ENCODE results near the gene UIMC1. TPM values are rescaled to one million over a fixed set of nuclear protein-coding genes. Genes with fewer than 3 reads are reported as not detected.

Gene UIMC1
- total RNA-seq, 1 experiment from 2014 or later, result 36.0 TPM

- Histone ChIP-seq H3K27me3 (ENCODE audit: control insufficient read depth, insufficient read depth, low read length) (no peaks in the 10 kb centered on the region), H3K4me3 (ENCODE audit: insufficient read depth, low read depth, low read length) (no peak overlapping the region), H3K36me3 (replicated peaks; ENCODE audit: control insufficient read depth, insufficient read depth, low read length) (peaks cover 8% of the 10 kb centered on the region)
- no peak for DNase-seq
Measured at GRCh38 chr5:176955895-176956294, 50.7 kb downstream of the UIMC1 start.

GRCh38 chr5:176954050-176954449 is 52.5 kb downstream of the UIMC1 start:
- peaks cover 11% of the 10 kb centered on the region for H3K36me3 ChIP-seq (replicated peaks; ENCODE audit: control insufficient read depth, insufficient read depth, low read length)
- no peak for DNase-seq
- no peak overlapping the region for H3K4me3 ChIP-seq (ENCODE audit: insufficient read depth, low read depth, low read length)
- H3K27me3 ChIP-seq (ENCODE audit: control insufficient read depth, insufficient read depth, low read length), result no peaks in the 10 kb centered on the region

GRCh38 chr5:176952531-176953193 is 53.9 kb downstream of the UIMC1 start:
- no peaks in the 10 kb centered on the region for H3K27me3 ChIP-seq (ENCODE audit: control insufficient read depth, insufficient read depth, low read length)
- no peak for DNase-seq
- peaks cover 9% of the 10 kb centered on the region for H3K36me3 ChIP-seq (replicated peaks; ENCODE audit: control insufficient read depth, insufficient read depth, low read length)
- no peak overlapping the region for H3K4me3 ChIP-seq (ENCODE audit: insufficient read depth, low read depth, low read length)

DNA sequence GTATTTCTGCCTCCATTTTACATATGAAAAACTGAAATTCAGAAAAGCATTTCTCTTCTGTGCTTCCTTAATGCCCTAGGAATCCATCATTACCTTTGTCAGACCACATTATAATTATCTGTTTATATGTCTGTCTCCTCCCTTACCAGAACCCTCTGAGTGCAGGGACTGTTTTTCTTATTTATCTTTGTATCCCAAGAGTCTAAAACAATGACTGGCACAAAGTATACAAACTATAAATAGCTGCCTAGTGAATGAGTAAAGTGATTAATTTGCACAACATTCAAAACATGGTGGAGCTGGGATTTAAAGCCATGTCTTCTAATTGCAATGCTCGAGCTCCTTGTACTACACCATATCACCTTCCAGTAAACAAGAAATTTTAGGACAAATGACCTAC is 58.1 kb downstream of the UIMC1 start:
- H3K36me3 ChIP-seq (replicated peaks; ENCODE audit: control insufficient read depth, insufficient read depth, low read length), result peaks cover 5% of the 10 kb centered on the region
- no peaks in the 10 kb centered on the region for H3K27me3 ChIP-seq (ENCODE audit: control insufficient read depth, insufficient read depth, low read length)
- DNase-seq, result no peak
- H3K4me3 ChIP-seq (ENCODE audit: insufficient read depth, low read depth, low read length), result no peak overlapping the region

DNA sequence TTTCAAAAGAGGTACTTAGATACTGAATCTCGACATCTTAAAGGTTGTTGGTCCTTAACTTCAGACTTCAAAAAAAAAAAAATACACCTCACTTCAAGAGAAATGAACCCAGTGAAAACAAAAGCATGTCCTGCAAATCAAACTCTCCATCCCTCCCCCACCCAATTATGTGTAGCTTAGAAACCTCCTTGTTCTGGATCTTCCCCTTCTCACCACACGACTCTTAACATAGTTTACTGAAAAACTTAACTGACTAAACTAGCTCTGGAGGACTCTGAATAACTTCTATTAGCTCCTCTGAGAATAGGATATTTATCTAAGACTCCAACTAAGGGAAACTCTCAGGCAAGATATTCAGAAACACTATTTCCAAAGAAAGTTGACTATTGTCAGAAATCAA is 58.7 kb downstream of the UIMC1 start:
- H3K27me3 ChIP-seq (ENCODE audit: control insufficient read depth, insufficient read depth, low read length), result no peaks in the 10 kb centered on the region
- DNase-seq, result no peak
- no peak overlapping the region for H3K4me3 ChIP-seq (ENCODE audit: insufficient read depth, low read depth, low read length)
- H3K36me3 ChIP-seq (replicated peaks; ENCODE audit: control insufficient read depth, insufficient read depth, low read length), result peaks cover 5% of the 10 kb centered on the region

GRCh38 chr5:176944268-176944667 is 62.3 kb downstream of the UIMC1 start:
- DNase-seq, result peak; percentile 11
- no peak overlapping the region for H3K4me3 ChIP-seq (ENCODE audit: insufficient read depth, low read depth, low read length)
- H3K27me3 ChIP-seq (ENCODE audit: control insufficient read depth, insufficient read depth, low read length), result no peaks in the 10 kb centered on the region
- H3K36me3 ChIP-seq (replicated peaks; ENCODE audit: control insufficient read depth, insufficient read depth, low read length), result peaks cover under 1% of the 10 kb centered on the region

DNA sequence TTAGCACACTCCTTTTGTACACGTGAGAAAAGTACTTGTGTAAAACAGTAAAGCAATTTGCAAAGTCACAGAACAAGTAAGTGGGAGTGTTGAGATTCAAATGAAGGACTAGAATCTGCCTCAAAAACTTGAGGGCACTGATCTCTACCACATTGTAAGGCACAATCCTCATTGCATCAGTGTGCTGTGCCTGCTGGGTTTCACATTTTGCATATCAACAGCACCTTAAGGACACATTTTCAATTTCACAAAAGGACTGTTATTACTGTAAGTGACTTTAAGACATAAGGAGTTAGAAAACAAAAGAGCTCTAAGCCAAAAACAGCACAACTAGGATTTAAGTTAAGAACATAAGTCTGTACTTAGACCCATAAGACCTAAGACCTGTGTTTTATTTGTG is 62.8 kb downstream of the UIMC1 start:
- Histone ChIP-seq H3K36me3 (replicated peaks; ENCODE audit: control insufficient read depth, insufficient read depth, low read length) (no peaks in the 10 kb centered on the region; the same call in none of the 2 replicates), H3K4me3 (ENCODE audit: insufficient read depth, low read depth, low read length) (no peak overlapping the region), H3K27me3 (ENCODE audit: control insufficient read depth, insufficient read depth, low read length) (no peaks in the 10 kb centered on the region)
- peak; percentile 27 for DNase-seq

DNA sequence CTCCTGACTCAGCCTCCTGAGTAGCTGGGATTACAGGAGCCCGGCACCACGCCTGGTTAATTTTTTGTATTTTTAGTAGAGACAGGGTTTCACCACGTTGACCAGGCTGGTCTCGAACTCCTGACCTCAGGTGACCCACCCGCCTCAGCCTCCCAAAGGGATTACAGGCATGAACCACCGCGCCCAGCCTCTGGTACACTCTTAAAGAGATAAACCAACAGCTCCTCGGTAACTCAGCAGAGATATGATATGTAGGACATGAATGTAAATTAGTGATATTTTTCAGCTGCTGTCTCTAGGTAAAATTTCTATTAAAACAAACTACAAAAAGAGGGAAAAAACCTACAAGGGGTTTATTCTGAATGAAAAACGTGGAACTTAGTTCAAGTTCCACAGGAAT is 64.6 kb downstream of the UIMC1 start:
- no peaks in the 10 kb centered on the region for H3K27me3 ChIP-seq (ENCODE audit: control insufficient read depth, insufficient read depth, low read length)
- DNase-seq, result no peak
- no peak overlapping the region for H3K4me3 ChIP-seq (ENCODE audit: insufficient read depth, low read depth, low read length)
- no peaks in the 10 kb centered on the region; the same call in none of the 2 replicates for H3K36me3 ChIP-seq (replicated peaks; ENCODE audit: control insufficient read depth, insufficient read depth, low read length)

- H3K27me3 ChIP-seq (ENCODE audit: control insufficient read depth, insufficient read depth, low read length), result no peaks in the 10 kb centered on the region
- DNase-seq, result no peak
- no peaks in the 10 kb centered on the region; the same call in none of the 2 replicates for H3K36me3 ChIP-seq (replicated peaks; ENCODE audit: control insufficient read depth, insufficient read depth, low read length)
- no peak overlapping the region for H3K4me3 ChIP-seq (ENCODE audit: insufficient read depth, low read depth, low read length)
Measured at GRCh38 chr5:176938472-176938871, 68.1 kb downstream of the UIMC1 start.

DNA sequence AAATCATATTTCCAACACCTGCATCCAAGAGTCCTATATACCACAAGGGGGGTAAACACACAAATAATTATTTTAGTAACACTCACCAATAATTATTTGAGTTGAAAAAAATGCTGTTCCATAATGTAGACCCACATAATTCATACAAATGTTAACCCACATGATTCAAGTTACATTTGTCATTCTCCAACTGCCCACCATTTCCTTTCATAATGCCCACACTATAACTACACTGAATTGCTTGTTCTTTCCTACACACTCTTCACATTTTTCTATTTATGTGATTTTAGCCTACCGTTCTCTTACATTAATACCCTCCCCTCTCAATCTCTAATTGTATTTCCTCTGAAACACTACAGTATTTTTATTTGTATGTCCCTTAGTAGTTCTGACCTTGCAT is 71.6 kb downstream of the UIMC1 start:
- H3K27me3 ChIP-seq (ENCODE audit: control insufficient read depth, insufficient read depth, low read length), result no peaks in the 10 kb centered on the region
- no peak for DNase-seq
- H3K36me3 ChIP-seq (replicated peaks; ENCODE audit: control insufficient read depth, insufficient read depth, low read length), result peaks cover 1% of the 10 kb centered on the region
- no peak overlapping the region for H3K4me3 ChIP-seq (ENCODE audit: insufficient read depth, low read depth, low read length)

DNA sequence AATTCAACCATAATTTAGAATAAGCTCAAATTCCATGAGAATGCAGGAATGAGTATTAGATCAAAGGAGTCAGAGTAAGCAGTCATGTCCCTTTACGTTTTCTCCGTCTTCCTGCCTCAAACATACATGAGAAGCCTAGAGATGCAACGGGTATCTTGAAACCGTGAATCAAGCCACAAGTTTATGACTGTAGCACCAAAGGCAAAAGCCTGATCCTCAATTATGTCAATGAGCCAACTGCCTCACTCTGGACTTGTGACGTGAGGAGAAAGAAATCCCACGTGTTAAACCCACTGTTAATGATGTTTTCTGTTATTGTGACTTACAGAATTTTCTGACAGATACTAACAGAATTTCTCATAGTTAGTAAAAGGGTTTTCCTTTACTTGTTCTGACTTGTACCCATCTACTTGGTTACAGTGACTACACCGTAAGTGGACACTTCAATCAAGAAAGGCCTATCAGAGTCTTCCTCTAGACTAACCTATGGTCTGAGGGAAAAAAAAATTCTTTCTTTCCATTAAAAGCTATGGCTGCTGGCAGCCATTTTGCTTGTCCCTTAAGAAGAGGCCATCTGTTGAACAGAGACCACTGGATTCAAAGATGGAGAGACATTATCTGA is 72.2 kb downstream of the UIMC1 start:
- DNase-seq, result no peak
- peaks cover 1% of the 10 kb centered on the region for H3K36me3 ChIP-seq (replicated peaks; ENCODE audit: control insufficient read depth, insufficient read depth, low read length)

GRCh38 chr5:176929654-176930053 is 76.9 kb downstream of the UIMC1 start:
- no peaks in the 10 kb centered on the region for H3K27me3 ChIP-seq (ENCODE audit: control insufficient read depth, insufficient read depth, low read length)
- peaks cover 3% of the 10 kb centered on the region for H3K36me3 ChIP-seq (replicated peaks; ENCODE audit: control insufficient read depth, insufficient read depth, low read length)
- DNase-seq, result no peak

More for the DNA sequence above, 72.2 kb downstream of the UIMC1 start:
- no peak overlapping the region for H3K4me3 ChIP-seq (ENCODE audit: insufficient read depth, low read depth, low read length)
- H3K27me3 ChIP-seq (ENCODE audit: control insufficient read depth, insufficient read depth, low read length), result no peaks in the 10 kb centered on the region

GRCh38 chr5:176927562-176927961 is 79.0 kb downstream of the UIMC1 start:
- DNase-seq, result no peak
- H3K27me3 ChIP-seq (ENCODE audit: control insufficient read depth, insufficient read depth, low read length), result no peaks in the 10 kb centered on the region
- peaks cover 3% of the 10 kb centered on the region for H3K36me3 ChIP-seq (replicated peaks; ENCODE audit: control insufficient read depth, insufficient read depth, low read length)
- no peak overlapping the region for H3K4me3 ChIP-seq (ENCODE audit: insufficient read depth, low read depth, low read length)

More at GRCh38 chr5:176929654-176930053, 76.9 kb downstream of the UIMC1 start:
- no peak overlapping the region for H3K4me3 ChIP-seq (ENCODE audit: insufficient read depth, low read depth, low read length)

GRCh38 chr5:176922817-176923216 is 83.8 kb downstream of the UIMC1 start:
- H3K36me3 ChIP-seq (replicated peaks; ENCODE audit: control insufficient read depth, insufficient read depth, low read length), result peaks cover 2% of the 10 kb centered on the region; the same call in 1 of the 2 replicates
- no peak overlapping the region for H3K4me3 ChIP-seq (ENCODE audit: insufficient read depth, low read depth, low read length)
- no peaks in the 10 kb centered on the region for H3K27me3 ChIP-seq (ENCODE audit: control insufficient read depth, insufficient read depth, low read length)
- DNase-seq, result no peak

DNA sequence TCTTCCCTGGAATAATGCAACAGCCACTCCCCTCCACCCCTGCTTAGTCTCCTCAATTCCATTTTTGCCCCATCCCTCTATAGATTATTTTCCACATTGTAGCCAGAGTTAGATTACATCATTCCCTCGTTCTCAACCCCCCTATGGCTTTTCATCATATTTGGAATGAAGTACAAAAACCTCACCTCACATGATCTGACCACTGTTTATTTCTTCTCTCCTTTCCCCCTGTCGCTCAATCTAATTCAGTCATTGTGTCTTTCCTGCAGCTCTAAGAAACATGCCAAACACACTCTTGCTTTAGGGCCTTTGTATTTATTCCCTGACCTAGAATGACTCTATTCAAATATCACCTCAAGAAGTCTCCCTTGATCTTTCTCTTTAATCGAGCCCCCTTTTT is 84.9 kb downstream of the UIMC1 start:
- no peak overlapping the region for H3K4me3 ChIP-seq (ENCODE audit: insufficient read depth, low read depth, low read length)
- no peaks in the 10 kb centered on the region for H3K27me3 ChIP-seq (ENCODE audit: control insufficient read depth, insufficient read depth, low read length)
- H3K36me3 ChIP-seq (replicated peaks; ENCODE audit: control insufficient read depth, insufficient read depth, low read length), result peaks cover 2% of the 10 kb centered on the region; the same call in 1 of the 2 replicates
- no peak for DNase-seq

Data from H7 (cell line).